Activated naive CD8-positive, alpha-beta T cell treated with anti-CD3 and anti-CD28 coated beads, Interleukin-2, amount 10 ng/mL, durations not matched to agents 7 days and 5 days (primary cell): ENCODE measurements around the gene AGPAT4. TPM values are rescaled to one million over a fixed set of nuclear protein-coding genes. Genes with fewer than 3 reads are reported as not detected.

Experiments
- ATAC-seq: fragments of 150-1000 bp; cut with Tn5 transposase; one replicate; pipeline ENCODE4 v1.10.0; 2021; ENCODE audit warnings: low read depth, moderate library complexity
- POLR2A ChIA-PET: fragments of 350-600 bp; sonication (Branson Sonifier 250); formaldehyde crosslinking; loops from one replicate; lab custom pipeline; 2021; ENCODE audit warnings: antibody characterized with exemption; lab: Charles Lee
- DNase-seq: peaks from one replicate; pipeline ENCODE4 v3.0.0; 2021
- H3K27ac Mint-ChIP-seq: one replicate; pipeline ENCODE4 v1.8.0; 2022; ENCODE audit warnings: mild to moderate bottlenecking, mixed read lengths
- H3K27me3 Mint-ChIP-seq: one replicate; pipeline ENCODE4 v1.8.0; 2022; ENCODE audit warnings: mild to moderate bottlenecking, moderate library complexity, mixed read lengths
- H3K36me3 Mint-ChIP-seq: one replicate; pipeline ENCODE4 v1.8.0; 2021; ENCODE audit warnings: mild to moderate bottlenecking, mixed read lengths
- H3K4me1 Mint-ChIP-seq: one replicate; pipeline ENCODE4 v1.8.0; 2021; ENCODE audit warnings: mixed read lengths
- H3K4me3 Mint-ChIP-seq: one replicate; pipeline ENCODE4 v1.8.0; 2022; ENCODE audit warnings: mild to moderate bottlenecking, moderate library complexity, mixed read lengths
- H3K9me3 Mint-ChIP-seq: one replicate; pipeline ENCODE4 v1.8.0; 2021; ENCODE audit warnings: mixed read lengths
- total RNA-seq, 2 experiments: library from RNA; stranded (reverse); gene quantifications; one replicate each; pipeline ENCODE4 v1.2.3, GENCODE V29; 2021

AGPAT4 gene
- total RNA-seq, 2 experiments from 2014 or later, result 2.7 to 4.9 TPM

DNA sequence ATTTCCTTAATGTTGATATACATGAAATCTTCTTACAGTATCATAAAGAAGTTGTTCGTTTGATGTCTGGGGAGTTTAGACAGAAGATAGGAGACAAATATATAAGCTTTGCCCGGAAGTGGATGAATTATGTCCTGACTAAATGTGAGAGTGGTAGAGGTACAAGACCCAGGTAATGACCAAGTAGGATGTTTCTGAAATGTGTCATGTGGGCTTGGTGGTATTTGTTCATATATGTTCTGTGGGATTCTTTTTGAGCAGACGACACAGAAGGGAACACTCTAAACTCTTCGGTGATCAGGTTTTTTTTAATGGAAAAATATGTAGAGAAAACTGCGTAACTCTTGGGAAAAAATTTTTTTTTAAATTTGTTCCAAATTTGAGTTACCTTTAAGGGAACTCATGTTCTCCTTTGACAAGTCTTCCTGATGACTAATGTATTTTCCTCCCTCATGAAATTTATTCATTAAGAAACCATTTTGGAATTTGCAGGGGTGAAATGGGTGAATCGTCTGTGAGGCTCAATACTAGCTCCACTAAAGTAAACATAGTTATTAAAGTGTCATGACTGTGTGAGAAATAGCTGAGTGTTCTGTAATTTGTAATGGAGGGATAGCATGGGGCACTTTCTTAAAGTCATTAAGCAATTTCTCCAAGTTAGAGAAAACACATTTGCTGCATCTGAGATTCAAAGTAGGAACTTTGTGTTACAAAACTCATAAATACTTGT is 181.7 kb downstream of the AGPAT4 start:
- peaks cover 15% of the 10 kb centered on the region for H3K36me3 Mint-ChIP-seq
- no peak overlapping the region for H3K4me3 Mint-ChIP-seq
- POLR2A ChIA-PET, result no interaction called here
- no peaks in the 10 kb centered on the region for H3K4me1 Mint-ChIP-seq
- no peaks in the 10 kb centered on the region for H3K9me3 Mint-ChIP-seq
- H3K27me3 Mint-ChIP-seq, result no peaks in the 10 kb centered on the region
- no peak for DNase-seq
- no peak for ATAC-seq
- H3K27ac Mint-ChIP-seq, result no peak overlapping the region

DNA sequence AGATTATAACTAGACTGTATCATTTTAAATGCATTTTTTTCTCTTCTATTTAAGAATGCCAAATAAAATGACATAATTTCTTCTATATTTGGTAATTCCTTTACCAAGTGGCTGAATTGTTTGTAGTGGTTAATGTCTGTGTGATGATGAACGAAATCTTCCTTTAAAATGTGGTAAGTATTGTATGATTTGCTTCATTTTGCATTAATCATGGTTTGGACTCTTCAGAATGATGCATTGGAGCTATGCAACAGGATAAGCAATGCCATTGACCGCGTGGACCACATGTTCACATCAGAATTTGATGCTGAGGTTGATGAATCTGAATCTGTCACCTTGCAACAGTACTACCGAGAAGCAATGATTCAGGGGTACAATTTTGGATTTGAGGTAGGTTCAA is 182.7 kb downstream of the AGPAT4 start:
- Mint-ChIP-seq H3K36me3 (peaks cover 15% of the 10 kb centered on the region), H3K4me3 (no peak overlapping the region), H3K4me1 (no peaks in the 10 kb centered on the region), H3K27ac (no peak overlapping the region), H3K9me3 (no peaks in the 10 kb centered on the region), H3K27me3 (no peaks in the 10 kb centered on the region)
- ATAC-seq (no peak), DNase-seq (no peak)
- POLR2A ChIA-PET, result no interaction called here

DNA sequence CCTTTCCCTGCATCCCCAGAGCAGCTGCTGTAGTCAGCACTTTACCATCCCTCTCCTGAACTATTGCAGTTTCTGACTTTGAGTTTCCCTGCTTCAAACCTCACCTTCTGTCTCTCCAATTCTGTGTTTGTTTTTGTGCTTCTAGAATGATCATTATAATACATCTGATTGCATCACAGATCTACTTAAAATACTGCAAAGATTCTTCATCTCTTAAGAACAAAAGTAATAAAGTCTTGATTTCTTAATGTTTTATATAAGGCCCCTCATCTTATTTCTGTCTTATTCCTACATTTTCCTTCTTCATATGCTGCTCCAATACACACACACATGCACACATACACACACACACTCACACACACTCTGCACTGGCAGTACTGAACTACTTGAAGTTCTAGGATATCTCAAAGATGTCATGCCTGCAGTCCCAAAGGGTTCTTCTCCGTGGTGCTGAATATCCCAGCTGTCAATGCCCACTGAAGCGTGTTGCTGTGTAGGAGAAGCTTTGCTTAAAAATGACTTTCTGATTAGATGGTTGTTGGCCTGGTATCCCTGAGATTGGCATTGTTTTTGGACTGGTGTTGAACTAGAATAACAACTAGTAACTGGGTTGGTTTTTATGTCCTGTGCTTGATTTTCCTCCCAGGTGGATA is 185.1 kb downstream of the AGPAT4 start:
- no peaks in the 10 kb centered on the region for H3K9me3 Mint-ChIP-seq
- H3K4me1 Mint-ChIP-seq, result no peaks in the 10 kb centered on the region

DNA sequence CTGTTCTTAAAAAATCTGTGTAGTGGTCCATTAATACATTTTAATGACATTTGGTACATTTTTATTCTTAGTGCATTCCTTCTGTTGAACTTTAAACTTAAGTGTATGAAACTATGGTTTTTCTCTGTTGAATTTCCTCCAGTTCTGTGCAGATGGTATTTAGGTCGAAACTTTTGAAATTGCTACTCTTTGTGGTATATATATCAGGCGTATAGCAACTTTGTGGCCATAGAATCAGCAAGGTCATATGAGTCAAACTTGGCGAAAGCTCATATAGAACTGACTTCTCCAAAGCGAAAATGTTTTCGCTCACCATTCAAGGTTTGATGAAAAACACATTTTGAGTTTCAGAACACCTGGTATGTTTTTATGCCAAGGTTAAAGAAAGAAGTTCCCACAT is 188.6 kb downstream of the AGPAT4 start:
- DNase-seq, result no peak
- no peak overlapping the region for H3K4me3 Mint-ChIP-seq
- ATAC-seq, result no peak
- POLR2A ChIA-PET, result no interaction called here
- H3K9me3 Mint-ChIP-seq, result no peaks in the 10 kb centered on the region
- no peaks in the 10 kb centered on the region for H3K27me3 Mint-ChIP-seq
- H3K36me3 Mint-ChIP-seq, result peaks cover 14% of the 10 kb centered on the region
- no peaks in the 10 kb centered on the region for H3K4me1 Mint-ChIP-seq
- H3K27ac Mint-ChIP-seq, result no peak overlapping the region

More for the DNA sequence above, 185.1 kb downstream of the AGPAT4 start:
- no peak overlapping the region for H3K27ac Mint-ChIP-seq
- DNase-seq (no peak), ATAC-seq (no peak)
- H3K4me3 Mint-ChIP-seq, result no peak overlapping the region
- H3K27me3 Mint-ChIP-seq, result no peaks in the 10 kb centered on the region
- peaks cover 19% of the 10 kb centered on the region for H3K36me3 Mint-ChIP-seq
- POLR2A ChIA-PET, result no interaction called here

DNA sequence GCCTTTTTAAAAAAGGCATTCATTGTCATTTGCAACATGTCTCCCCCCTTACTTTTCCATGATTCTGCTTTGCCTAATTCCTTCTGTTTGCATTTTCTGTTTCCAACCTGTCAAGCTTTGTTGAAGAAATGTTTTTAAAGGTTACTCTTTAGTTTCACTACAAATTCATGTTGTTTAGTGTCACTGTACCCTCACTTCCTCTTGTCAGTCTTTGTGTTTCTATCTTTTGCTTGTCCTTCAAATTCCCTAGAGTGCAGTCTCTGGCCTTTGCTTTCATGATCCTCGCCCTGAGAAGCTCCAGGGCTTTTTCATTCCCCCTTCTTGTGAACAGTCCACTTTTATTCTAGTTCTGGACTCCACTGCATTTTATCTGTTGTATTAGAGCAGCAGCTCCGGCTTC is 191.6 kb downstream of the AGPAT4 start:
- H3K36me3 Mint-ChIP-seq, result peaks cover 8% of the 10 kb centered on the region
- no peaks in the 10 kb centered on the region for H3K9me3 Mint-ChIP-seq
- H3K27me3 Mint-ChIP-seq, result no peaks in the 10 kb centered on the region
- DNase-seq, result no peak
- no peak for ATAC-seq
- POLR2A ChIA-PET, result no interaction called here
- H3K27ac Mint-ChIP-seq, result no peak overlapping the region
- H3K4me3 Mint-ChIP-seq, result no peak overlapping the region
- peaks cover 3% of the 10 kb centered on the region for H3K4me1 Mint-ChIP-seq

DNA sequence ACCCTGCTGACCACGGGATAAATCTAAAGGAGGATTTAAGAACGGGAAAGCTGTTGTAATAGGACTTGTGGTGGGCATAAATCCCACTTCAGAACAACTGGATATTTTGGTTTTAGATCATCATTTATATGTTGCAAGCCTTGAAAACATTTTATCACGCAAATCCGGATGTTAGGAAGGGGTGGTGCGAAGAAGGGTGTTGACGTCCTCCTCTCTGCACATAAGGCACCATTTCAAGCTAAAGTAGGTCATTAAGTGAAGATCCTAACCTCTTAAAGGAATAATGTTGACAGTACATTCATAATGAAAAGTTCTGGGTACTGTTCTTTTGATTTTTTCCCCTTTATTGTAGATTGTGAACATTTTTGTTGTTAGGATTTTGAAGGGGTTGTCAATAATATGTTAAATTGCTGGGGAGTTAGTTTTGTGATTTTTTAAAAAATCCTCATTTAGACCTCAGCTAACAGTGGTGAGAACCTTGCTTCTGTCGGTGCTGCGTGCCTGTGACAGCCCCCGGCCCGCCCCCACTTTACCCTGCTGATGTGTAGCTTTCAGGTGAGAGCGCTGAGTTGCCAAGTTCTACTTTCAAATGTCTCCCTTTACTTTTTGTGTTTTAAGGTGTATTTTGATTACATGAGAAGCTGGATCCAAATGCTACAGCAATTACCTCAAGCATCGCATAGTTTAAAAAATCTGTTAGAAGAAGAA is 193.4 kb downstream of the AGPAT4 start:
- Mint-ChIP-seq H3K27me3 (no peaks in the 10 kb centered on the region), H3K36me3 (peaks cover 7% of the 10 kb centered on the region), H3K9me3 (no peaks in the 10 kb centered on the region), H3K4me1 (peaks cover 3% of the 10 kb centered on the region), H3K27ac (no peak overlapping the region), H3K4me3 (no peak overlapping the region)
- no peak for ATAC-seq
- POLR2A ChIA-PET, result no interaction called here
- no peak for DNase-seq
